ENCODE results near the gene XPO4.
"Not testable (repeated sequence)": the region's sequence is repeated elsewhere in the genome, so short reads cannot be mapped to it uniquely, and the experiment has no call there.

Gene XPO4

DNA sequence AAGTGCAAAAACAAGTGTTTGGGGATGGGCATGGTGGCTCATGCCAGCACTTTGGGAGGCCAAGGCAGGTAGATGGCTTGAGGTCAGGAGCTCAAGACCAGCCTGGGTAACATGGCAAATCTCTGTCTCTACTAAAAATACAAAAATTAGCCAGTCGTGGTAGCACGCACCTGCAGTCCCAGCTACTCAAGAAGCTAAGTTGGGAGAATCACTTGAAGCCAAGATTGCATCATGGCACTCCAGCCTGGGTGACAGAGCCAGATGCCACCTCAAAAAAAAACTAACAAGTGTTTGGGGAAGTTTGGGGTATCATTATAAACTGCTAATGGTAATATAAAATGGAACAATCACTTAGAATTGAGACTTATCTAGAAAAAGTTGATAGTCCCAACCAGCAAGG is 24.6 kb downstream of the XPO4 start:
- Histone ChIP-seq H3K36me3 (no peaks in the 10 kb centered on the region), H3K9me3 (no peaks in the 10 kb centered on the region), H3K27me3 (no peaks in the 10 kb centered on the region), H3K4me3 (ENCODE audit: low read depth in 1 of 2, low read length in 1 of 2) (no peak overlapping the region), H3K4me1 (ENCODE audit: control insufficient read depth in 1 of 2, insufficient read depth in 1 of 2, low read depth in 1 of 2, low read length in 1 of 2) (no peaks in the 10 kb centered on the region), H3K27ac (no peak overlapping the region)
- TF ChIP-seq CTCF (IDR thresholded peaks at IDR 0.05) = no peak

- H3K4me1 ChIP-seq (ENCODE audit: control insufficient read depth in 1 of 2, insufficient read depth in 1 of 2, low read depth in 1 of 2, low read length in 1 of 2); H3K27ac ChIP-seq; H3K9me3 ChIP-seq; H3K27me3 ChIP-seq; H3K4me3 ChIP-seq (ENCODE audit: low read depth in 1 of 2, low read length in 1 of 2); H3K36me3 ChIP-seq: not testable (repeated sequence)
These were observed 25.7 kb downstream of the XPO4 start for GRCh38 chr13:20876802-20877201.

DNA sequence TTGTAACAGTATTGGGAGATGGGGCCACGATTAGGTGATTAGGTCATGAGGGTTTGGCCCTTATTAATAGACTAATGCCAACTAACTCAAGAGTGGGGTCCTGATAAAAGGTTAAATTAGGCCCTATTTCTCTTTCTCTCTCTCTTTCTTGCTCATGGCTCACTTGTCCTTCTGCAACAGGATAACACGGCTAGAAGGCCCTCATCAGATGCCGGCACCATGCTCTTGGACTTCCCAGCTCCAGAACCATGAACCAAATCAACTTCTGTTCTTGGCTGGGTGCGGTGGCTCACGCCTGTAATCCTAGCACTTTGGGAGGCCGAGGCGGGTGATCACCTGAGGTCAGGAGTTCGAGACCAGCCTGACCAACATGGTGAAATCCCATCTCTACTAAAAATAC is 28.1 kb downstream of the XPO4 start:
- not testable (repeated sequence) for H3K9me3 ChIP-seq; H3K4me3 ChIP-seq (ENCODE audit: low read depth in 1 of 2, low read length in 1 of 2); H3K36me3 ChIP-seq; H3K27ac ChIP-seq; H3K27me3 ChIP-seq; H3K4me1 ChIP-seq (ENCODE audit: control insufficient read depth in 1 of 2, insufficient read depth in 1 of 2, low read depth in 1 of 2, low read length in 1 of 2)

DNA sequence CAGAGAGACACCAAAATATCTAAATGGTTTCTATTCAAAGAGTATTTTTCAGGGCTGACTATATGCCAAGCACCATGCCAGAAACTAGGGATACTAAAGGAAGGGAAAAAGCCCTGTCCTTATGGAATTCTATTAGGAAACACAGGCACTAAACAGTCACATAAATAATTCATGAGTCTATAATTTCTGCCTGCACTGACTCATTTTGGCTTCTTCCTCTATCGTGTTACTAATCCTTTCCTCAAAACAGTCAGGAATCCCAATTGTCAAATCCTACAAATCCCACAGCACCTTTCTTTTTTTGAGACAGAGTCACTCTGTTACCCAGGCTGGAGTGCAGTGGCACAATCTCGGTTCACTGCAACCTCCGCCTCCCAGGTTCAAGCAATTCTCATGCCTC is 29.2 kb downstream of the XPO4 start:
- Histone ChIP-seq H3K9me3 (no peaks in the 10 kb centered on the region), H3K36me3 (no peaks in the 10 kb centered on the region), H3K4me3 (ENCODE audit: low read depth in 1 of 2, low read length in 1 of 2) (no peak overlapping the region), H3K27ac (no peak overlapping the region), H3K4me1 (ENCODE audit: control insufficient read depth in 1 of 2, insufficient read depth in 1 of 2, low read depth in 1 of 2, low read length in 1 of 2) (no peaks in the 10 kb centered on the region), H3K27me3 (no peaks in the 10 kb centered on the region)
- TF ChIP-seq CTCF (IDR thresholded peaks at IDR 0.05) = no peak

- H3K4me3 ChIP-seq (ENCODE audit: low read depth in 1 of 2, low read length in 1 of 2) = no peak overlapping the region
- no peaks in the 10 kb centered on the region for H3K36me3 ChIP-seq
- H3K4me1 ChIP-seq (ENCODE audit: control insufficient read depth in 1 of 2, insufficient read depth in 1 of 2, low read depth in 1 of 2, low read length in 1 of 2) = no peaks in the 10 kb centered on the region
- H3K27ac ChIP-seq = no peak overlapping the region
- H3K27me3 ChIP-seq = no peaks in the 10 kb centered on the region
- H3K9me3 ChIP-seq = no peaks in the 10 kb centered on the region
- TF ChIP-seq CTCF (IDR thresholded peaks at IDR 0.05) = no peak
These were observed 31.7 kb downstream of the XPO4 start for GRCh38 chr13:20870829-20871228.

- Histone ChIP-seq H3K4me1 (ENCODE audit: control insufficient read depth in 1 of 2, insufficient read depth in 1 of 2, low read depth in 1 of 2, low read length in 1 of 2) (no peaks in the 10 kb centered on the region), H3K9me3 (no peaks in the 10 kb centered on the region), H3K36me3 (no peaks in the 10 kb centered on the region), H3K27ac (no peak overlapping the region), H3K27me3 (no peaks in the 10 kb centered on the region), H3K4me3 (ENCODE audit: low read depth in 1 of 2, low read length in 1 of 2) (no peak overlapping the region)
- no peak for TF ChIP-seq CTCF (IDR thresholded peaks at IDR 0.05)
These were observed 33.0 kb downstream of the XPO4 start for GRCh38 chr13:20869540-20869939.

DNA sequence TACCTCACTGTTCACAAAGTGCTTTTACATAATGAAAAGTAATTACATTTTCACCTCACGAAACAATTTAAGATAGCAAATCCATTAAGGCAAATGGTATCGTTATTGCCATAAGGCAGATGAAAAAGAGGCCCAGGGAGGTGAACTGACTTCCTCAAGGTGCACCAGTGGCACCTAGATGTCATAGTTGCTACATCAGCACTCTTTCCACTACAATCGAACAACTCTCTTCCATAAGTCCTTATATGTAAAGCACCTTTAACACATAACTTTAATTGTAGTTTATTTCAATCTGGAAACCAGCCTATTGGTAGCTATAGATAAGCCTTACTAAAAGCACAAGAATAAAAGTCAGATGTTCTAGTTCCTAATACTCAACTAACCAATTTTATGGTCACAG is 35.1 kb downstream of the XPO4 start:
- no peak overlapping the region for H3K27ac ChIP-seq
- H3K4me3 ChIP-seq (ENCODE audit: low read depth in 1 of 2, low read length in 1 of 2) = no peak overlapping the region
- H3K27me3 ChIP-seq = no peaks in the 10 kb centered on the region
- no peaks in the 10 kb centered on the region for H3K9me3 ChIP-seq
- no peaks in the 10 kb centered on the region for H3K36me3 ChIP-seq
- no peak for TF ChIP-seq CTCF (IDR thresholded peaks at IDR 0.05)
- H3K4me1 ChIP-seq (ENCODE audit: control insufficient read depth in 1 of 2, insufficient read depth in 1 of 2, low read depth in 1 of 2, low read length in 1 of 2) = no peaks in the 10 kb centered on the region

DNA sequence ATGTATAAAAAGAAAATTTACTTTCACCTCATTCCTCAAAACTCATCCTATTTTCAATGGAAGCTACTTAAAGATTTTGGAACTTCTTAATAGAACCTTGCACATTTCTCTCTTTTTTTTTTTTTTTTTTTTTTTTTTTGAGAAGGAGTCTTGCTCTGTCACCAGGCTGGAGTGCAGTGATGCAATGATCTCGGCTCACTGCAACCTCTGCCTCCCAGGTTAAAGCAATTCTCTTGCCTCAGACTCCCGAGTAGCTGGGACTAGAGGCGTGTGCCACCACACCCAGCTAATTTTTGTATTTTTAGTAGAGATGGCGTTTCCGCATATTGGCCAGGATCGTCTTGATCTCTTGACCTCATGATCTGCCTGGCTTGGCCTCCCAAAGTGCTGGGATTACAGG is 40.9 kb downstream of the XPO4 start:
- not testable (repeated sequence) for H3K4me3 ChIP-seq (ENCODE audit: low read depth in 1 of 2, low read length in 1 of 2); H3K27me3 ChIP-seq; H3K4me1 ChIP-seq (ENCODE audit: control insufficient read depth in 1 of 2, insufficient read depth in 1 of 2, low read depth in 1 of 2, low read length in 1 of 2); H3K36me3 ChIP-seq; H3K9me3 ChIP-seq; H3K27ac ChIP-seq

Measured in neutrophil (primary cell).